IMR-90 (cell line): ENCODE results near the gene DNMT3B. TPM values are rescaled to one million over a fixed set of nuclear protein-coding genes. Genes with fewer than 3 reads are reported as not detected.

ENCODE experiments used
- ATAC-seq: fragments of 200-7000 bp; cut with Tn5 transposase; 2 replicates; pipeline ENCODE4 v1.9.1; 2020; ENCODE audit warnings: low read depth, mild to moderate bottlenecking, moderate library complexity
- BruUV-seq: library from RNA; stranded (reverse); fragments of 400-500 nt; replicated peaks from 2 replicates; lab custom pipeline; 2021; lab: Mats Ljungman, UMichigan
- CTCF ChIA-PET: fragments of 300-600 bp; formaldehyde crosslinking; extraction: SDS; loops from one replicate; lab custom pipeline; 2021; ENCODE audit warnings: antibody characterized with exemption; lab: Yijun Ruan, JAX
- POLR2A ChIA-PET: fragments of 300-600 bp; sonication (Branson Sonifier 250); formaldehyde crosslinking; loops from one replicate; lab custom pipeline; 2022; ENCODE audit warnings: antibody characterized with exemption; ENCODE audit not compliant: unreplicated experiment; lab: Charles Lee
- DNase-seq: peaks from one replicate; pipeline ENCODE4 v3.0.0; 2013
- H2AFZ ChIP-seq: replicated peaks from 2 replicates; pipeline ENCODE3; 2013; ENCODE audit warnings: low read length, mild to moderate bottlenecking; ENCODE audit not compliant: poor library complexity
- H2AK5ac ChIP-seq: 2 replicates; pipeline ENCODE4 v1.6.1; 2013; ENCODE audit warnings: low read depth, low read length, inconsistent platforms
- H2AK9ac ChIP-seq: replicated peaks from 2 replicates; pipeline ENCODE3; 2013; ENCODE audit warnings: mild to moderate bottlenecking, low read depth, low read length, moderate library complexity; ENCODE audit not compliant: poor library complexity
- H2BK120ac ChIP-seq: 2 replicates; pipeline ENCODE4 v1.6.1; 2013; ENCODE audit warnings: low read depth, low read length, inconsistent platforms
- H2BK15ac ChIP-seq: 3 replicates; pipeline ENCODE4 v1.6.1; 2013; ENCODE audit warnings: low read depth, low read length, inconsistent platforms
- H2BK20ac ChIP-seq: 2 replicates; pipeline ENCODE4 v1.6.1; 2013; ENCODE audit warnings: low read depth, mild to moderate bottlenecking, inconsistent platforms, low read length, moderate library complexity
- H2BK5ac ChIP-seq: 2 replicates; pipeline ENCODE4 v1.6.1; 2013; ENCODE audit warnings: mild to moderate bottlenecking, low read depth, low read length, inconsistent platforms; ENCODE audit not compliant: poor library complexity, severe bottlenecking
- H3K14ac ChIP-seq: replicated peaks from 2 replicates; pipeline ENCODE4 v1.6.1; 2013; ENCODE audit warnings: low read depth, low read length, inconsistent platforms
- H3K18ac ChIP-seq: 2 replicates; pipeline ENCODE4 v1.6.1; 2013; ENCODE audit warnings: low read depth, low read length, control low read depth
- H3K23ac ChIP-seq: 2 replicates; pipeline ENCODE4 v1.6.1; 2013; ENCODE audit warnings: low read depth, low read length, inconsistent platforms
- H3K27ac ChIP-seq: 2 replicates; pipeline ENCODE4 v1.5.1; 2013; ENCODE audit warnings: mild to moderate bottlenecking, control low read depth, low read length; ENCODE audit not compliant: insufficient read depth
- H3K27me3 ChIP-seq: 2 replicates; pipeline ENCODE4 v1.6.1; 2013; ENCODE audit warnings: low read length; ENCODE audit not compliant: control insufficient read depth, insufficient read depth
- H3K36me3 ChIP-seq: 2 replicates; pipeline ENCODE4 v1.6.1; 2013; ENCODE audit warnings: low read length, mixed read lengths; ENCODE audit not compliant: control insufficient read depth, insufficient read depth
- H3K4ac ChIP-seq: 2 replicates; pipeline ENCODE4 v1.6.1; 2013; ENCODE audit warnings: low read depth, low read length, inconsistent platforms
- H3K4me1 ChIP-seq: 2 replicates; pipeline ENCODE4 v1.6.1; 2013; ENCODE audit warnings: low read length, mixed read lengths; ENCODE audit not compliant: control insufficient read depth, insufficient read depth
- H3K4me2 ChIP-seq: 2 replicates; pipeline ENCODE4 v1.6.1; 2013; ENCODE audit warnings: low read depth, mild to moderate bottlenecking, control low read depth, low read length, moderate library complexity
- H3K4me3 ChIP-seq: 2 replicates; pipeline ENCODE4 v1.5.1; 2013; ENCODE audit warnings: low read depth, mild to moderate bottlenecking, control low read depth, low read length, moderate library complexity; ENCODE audit not compliant: insufficient read depth
- H3K56ac ChIP-seq: 2 replicates; pipeline ENCODE4 v1.6.1; 2013; ENCODE audit warnings: low read length, inconsistent platforms; ENCODE audit not compliant: insufficient read depth; ENCODE audit errors: extremely low read depth
- H3K79me1 ChIP-seq, 2 experiments: 2 replicates each; pipeline ENCODE4 v1.6.1; 2013; ENCODE audit warnings: low read length in 2 of 2, inconsistent platforms in 1 of 2, low read depth in 1 of 2
- H3K9ac ChIP-seq: 2 replicates; pipeline ENCODE4 v1.6.1; 2013; ENCODE audit warnings: low read depth, low read length, control low read depth
- H3K9me1 ChIP-seq: 2 replicates; pipeline ENCODE4 v1.6.1; 2013; ENCODE audit warnings: low read length, inconsistent platforms; ENCODE audit not compliant: insufficient read depth
- H3K9me3 ChIP-seq: 2 replicates; pipeline ENCODE4 v1.6.1; 2013; ENCODE audit warnings: low read length; ENCODE audit not compliant: control insufficient read depth, insufficient read depth
- H4K20me1 ChIP-seq: 2 replicates; pipeline ENCODE4 v1.6.1; 2013; ENCODE audit warnings: low read length, inconsistent platforms; ENCODE audit not compliant: insufficient read depth
- H4K5ac ChIP-seq: 2 replicates; pipeline ENCODE4 v1.6.1; 2013; ENCODE audit warnings: mild to moderate bottlenecking, low read depth, low read length, control low read depth
- H4K8ac ChIP-seq, 2 experiments: 2 replicates each; pipeline ENCODE4 v1.6.1; 2013; ENCODE audit warnings: low read depth in 2 of 2, low read length in 2 of 2, control low read depth in 1 of 2, inconsistent platforms in 1 of 2
- H4K91ac ChIP-seq: 2 replicates; pipeline ENCODE4 v1.6.1; 2013; ENCODE audit warnings: low read depth, low read length, inconsistent platforms; ENCODE audit not compliant: insufficient read depth
- CEBPB ChIP-seq: IDR thresholded peaks from 2 replicates; pipeline ENCODE4 v1.6.1; 2012; ENCODE audit warnings: low read depth, low read length, improper control_type of control experiment
- CHD1 ChIP-seq: IDR thresholded peaks from 2 replicates; pipeline ENCODE4 v1.6.1; 2012; ENCODE audit warnings: low read depth, low read length, improper control_type of control experiment
- CTCF ChIP-seq: conservative IDR thresholded peaks from 2 replicates; pipeline ENCODE4 v1.5.1; 2012; ENCODE audit warnings: mild to moderate bottlenecking, low read depth, low read length, improper control_type of control experiment
- FOS ChIP-seq: fragments of 150-350 bp; IDR thresholded peaks from 2 replicates; pipeline ENCODE4 v1.6.1; 2016; ENCODE audit warnings: low read depth, low read length
- MAFK ChIP-seq: IDR thresholded peaks from 2 replicates; pipeline ENCODE4 v1.6.1; 2012; ENCODE audit warnings: low read depth, low read length, improper control_type of control experiment
- MAZ ChIP-seq: IDR thresholded peaks from 2 replicates; pipeline ENCODE4 v1.6.1; 2012; ENCODE audit warnings: low read depth, mild to moderate bottlenecking, low read length, improper control_type of control experiment, moderate library complexity, borderline replicate concordance
- MXI1 ChIP-seq: IDR thresholded peaks from 2 replicates; pipeline ENCODE4 v1.6.1; 2012; ENCODE audit warnings: low read depth, mild to moderate bottlenecking, low read length, moderate library complexity, borderline replicate concordance
- NFE2L2 ChIP-seq: fragments of 150-350 bp; IDR thresholded peaks from 2 replicates; pipeline ENCODE4 v1.6.1; 2016; ENCODE audit warnings: low read depth, mild to moderate bottlenecking, low read length
- RAD21 ChIP-seq: IDR thresholded peaks from 2 replicates; pipeline ENCODE4 v1.6.1; 2012; ENCODE audit warnings: low read length, improper control_type of control experiment
- RCOR1 ChIP-seq: IDR thresholded peaks from 2 replicates; pipeline ENCODE4 v1.6.1; 2012; ENCODE audit warnings: mild to moderate bottlenecking, low read length, improper control_type of control experiment; ENCODE audit not compliant: insufficient replicate concordance
- SMC3 ChIP-seq: fragments of 150-350 bp; IDR thresholded peaks from 2 replicates; pipeline ENCODE4 v1.6.1; 2016; ENCODE audit warnings: low read depth, mild to moderate bottlenecking, antibody characterized with exemption, low read length, moderate library complexity
- USF2 ChIP-seq: fragments of 150-350 bp; IDR thresholded peaks from 2 replicates; pipeline ENCODE4 v1.6.1; 2017; ENCODE audit warnings: mild to moderate bottlenecking, antibody characterized with exemption, low read length, low read depth
- WGBS, 2 experiments: methylation state at CpG; one replicate each; pipeline versions ENCODE4 v1.1.5 to v1.1.7; 2013; ENCODE audit warnings: missing lambda C conversion rate in 2 of 2; ENCODE audit not compliant: insufficient read length in 1 of 2; ENCODE audit errors: extremely low coverage in 2 of 2; 5-methylcytosine and 5-hydroxymethylcytosine counted together
- dilution Hi-C: fragments of 300-500 bp; cut with HindIII; formaldehyde crosslinking; loops from one replicate; pipeline ENCODE4 v1.14.3; 2018; ENCODE audit warnings: low sequenced_read_pairs; ENCODE audit not compliant: unreplicated experiment
- in situ Hi-C: fragments of 300-500 bp; cut with MboI; formaldehyde crosslinking; loops from 3 replicates; pipeline ENCODE4 v1.14.3; 2019; ENCODE audit warnings: low sequenced_read_pairs, inconsistent platforms, mixed read lengths
- intact Hi-C: fragments of 100-400 bp; cut with micrococcal nuclease; formaldehyde crosslinking; loops from 2 replicates; pipeline ENCODE4 v1.10.0; 2022
- polyA plus RNA-seq, 3 experiments: library from polyadenylated mRNA; depleted of rRNA; stranded (reverse); fragments of >200 nt; gene quantifications; 2 replicates each; pipeline ENCODE4 v1.2.3, GENCODE V29; 2012; ENCODE audit warnings: low replicate concordance in 1 of 3
- total RNA-seq: library from RNA; depleted of rRNA; stranded (reverse); fragments of >200 nt; gene quantifications from 2 replicates; pipeline ENCODE4 v1.2.3, GENCODE V29; 2012
- TF ChIP-seq, protein P1 (sequence below): fragments of 150-350 bp; IDR thresholded peaks from 2 replicates; pipeline ENCODE4 v1.6.1; 2016; ENCODE audit warnings: low read depth, mild to moderate bottlenecking, low read length, moderate library complexity, borderline replicate concordance

Gene DNMT3B
- total and polyA plus RNA-seq, 2 of the 4 experiments (the other 2 are of a cell fraction): 1.3 to 1.9 TPM

GRCh38 chr20:32846852-32847251 is 84.7 kb downstream of the DNMT3B start:
- H3K36me3 ChIP-seq: peaks cover 37% of the 10 kb centered on the region
- H3K18ac ChIP-seq: no peak overlapping the region
- no peak overlapping the region for H3K4me3 ChIP-seq
- no peaks in the 10 kb centered on the region for H3K27me3 ChIP-seq
- no peak overlapping the region for H2BK5ac ChIP-seq
- no peak overlapping the region for H3K4me2 ChIP-seq
- intact Hi-C loops: no loop called here
- peaks cover 8% of the 10 kb centered on the region; the same call in 1 of the 2 replicates for H3K9me1 ChIP-seq
- H3K14ac ChIP-seq: no peak overlapping the region
- dilution Hi-C loops: no loop called here
- no peak overlapping the region for H3K56ac ChIP-seq
- ChIA-PET POLR2A (no interaction called here), CTCF (no interaction called here)
- H2AK5ac ChIP-seq: no peak overlapping the region
- no peak overlapping the region for H2AK9ac ChIP-seq
- no peak overlapping the region for H2BK120ac ChIP-seq
- peaks cover 3% of the 10 kb centered on the region; the same call in 1 of the 2 replicates for H3K4me1 ChIP-seq
- H3K4ac ChIP-seq: no peak overlapping the region
- peaks cover 25 to 78% of the 10 kb centered on the region in 2 experiments for H3K79me1 ChIP-seq
- no peaks in the 10 kb centered on the region for H3K9me3 ChIP-seq
- no peak overlapping the region for H2BK20ac ChIP-seq
- no peak overlapping the region for H4K5ac ChIP-seq
- no peak overlapping the region; the same call in 1 of the 2 replicates for H3K23ac ChIP-seq
- BruUV-seq: no TSS peak
- no peak for DNase-seq
- no peak overlapping the region for H2BK15ac ChIP-seq
- ATAC-seq: no peak
- peaks cover 44% of the 10 kb centered on the region for H4K20me1 ChIP-seq
- no CpG with 5 or more reads among the region's 5 CpGs for WGBS, 2 experiments
- in situ Hi-C loops: no loop called here
- TF ChIP-seq CEBPB (no peak), CHD1 (no peak), MXI1 (no peak), MAFK (no peak), CTCF (no peak), NFE2L2 (no peak), USF2 (no peak), RAD21 (no peak), MAZ (no peak), SMC3 (no peak), FOS (no peak), RCOR1 (no peak)
- TF ChIP-seq, protein P1, sequence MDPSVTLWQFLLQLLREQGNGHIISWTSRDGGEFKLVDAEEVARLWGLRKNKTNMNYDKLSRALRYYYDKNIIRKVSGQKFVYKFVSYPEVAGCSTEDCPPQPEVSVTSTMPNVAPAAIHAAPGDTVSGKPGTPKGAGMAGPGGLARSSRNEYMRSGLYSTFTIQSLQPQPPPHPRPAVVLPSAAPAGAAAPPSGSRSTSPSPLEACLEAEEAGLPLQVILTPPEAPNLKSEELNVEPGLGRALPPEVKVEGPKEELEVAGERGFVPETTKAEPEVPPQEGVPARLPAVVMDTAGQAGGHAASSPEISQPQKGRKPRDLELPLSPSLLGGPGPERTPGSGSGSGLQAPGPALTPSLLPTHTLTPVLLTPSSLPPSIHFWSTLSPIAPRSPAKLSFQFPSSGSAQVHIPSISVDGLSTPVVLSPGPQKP: no peak
- H3K27ac ChIP-seq: no peak overlapping the region
- no peak overlapping the region for H3K9ac ChIP-seq
- H4K91ac ChIP-seq: no peak overlapping the region
- no peak overlapping the region for H4K8ac ChIP-seq
- no peak overlapping the region for H2AFZ ChIP-seq
